PC-3 (cell line): ENCODE data around the gene UQCR10.

ENCODE experiments used
- CTCF ChIP-seq: fragments of 300-600 bp; sonication (generic); conservative IDR thresholded peaks from 2 replicates; pipeline ENCODE4 v1.5.1; 2017; ENCODE audit warnings: antibody characterized with exemption, low read depth, mild to moderate bottlenecking, low read length
- EZH2 ChIP-seq: fragments of 300-600 bp; sonication (generic); IDR thresholded peaks from one replicate; pipeline ENCODE4 v1.6.1; 2017; ENCODE audit warnings: antibody characterized with exemption, mild to moderate bottlenecking, low read length; ENCODE audit not compliant: unreplicated experiment
- EZH2phosphoT487 ChIP-seq: fragments of 300-600 bp; sonication (generic); IDR thresholded peaks from 2 replicates; pipeline ENCODE4 v1.6.1; 2018; ENCODE audit warnings: mild to moderate bottlenecking, antibody characterized with exemption, low read length, borderline replicate concordance

GRCh38 chr22:29734406-29734805 lies 32.8 kb upstream of the UQCR10 start:
- TF ChIP-seq CTCF, result no peak
- no peak for TF ChIP-seq EZH2
- no peak for TF ChIP-seq EZH2phosphoT487
